Measurements from ENCODE around the gene USP35.

DNA sequence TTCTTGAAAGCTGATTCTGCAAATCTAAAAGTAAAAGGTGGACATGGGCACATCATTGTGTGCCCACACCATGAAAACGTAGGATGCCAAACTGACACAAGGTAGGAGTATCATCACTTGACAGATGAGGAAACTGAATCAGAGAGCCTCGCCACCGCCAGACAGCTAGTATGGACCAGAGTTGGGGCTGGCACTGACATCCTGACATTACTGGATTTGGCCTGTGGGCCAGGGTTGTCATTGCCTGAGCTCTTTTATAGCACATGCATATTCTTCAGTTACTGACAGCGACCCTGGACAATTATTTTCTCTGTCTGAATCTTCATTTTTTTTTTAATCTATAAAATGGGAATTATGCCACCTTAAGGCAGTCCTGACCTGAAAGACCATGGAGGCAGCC, 16.5 kb downstream of the USP35 start:
- TF ChIP-seq, protein P1, sequence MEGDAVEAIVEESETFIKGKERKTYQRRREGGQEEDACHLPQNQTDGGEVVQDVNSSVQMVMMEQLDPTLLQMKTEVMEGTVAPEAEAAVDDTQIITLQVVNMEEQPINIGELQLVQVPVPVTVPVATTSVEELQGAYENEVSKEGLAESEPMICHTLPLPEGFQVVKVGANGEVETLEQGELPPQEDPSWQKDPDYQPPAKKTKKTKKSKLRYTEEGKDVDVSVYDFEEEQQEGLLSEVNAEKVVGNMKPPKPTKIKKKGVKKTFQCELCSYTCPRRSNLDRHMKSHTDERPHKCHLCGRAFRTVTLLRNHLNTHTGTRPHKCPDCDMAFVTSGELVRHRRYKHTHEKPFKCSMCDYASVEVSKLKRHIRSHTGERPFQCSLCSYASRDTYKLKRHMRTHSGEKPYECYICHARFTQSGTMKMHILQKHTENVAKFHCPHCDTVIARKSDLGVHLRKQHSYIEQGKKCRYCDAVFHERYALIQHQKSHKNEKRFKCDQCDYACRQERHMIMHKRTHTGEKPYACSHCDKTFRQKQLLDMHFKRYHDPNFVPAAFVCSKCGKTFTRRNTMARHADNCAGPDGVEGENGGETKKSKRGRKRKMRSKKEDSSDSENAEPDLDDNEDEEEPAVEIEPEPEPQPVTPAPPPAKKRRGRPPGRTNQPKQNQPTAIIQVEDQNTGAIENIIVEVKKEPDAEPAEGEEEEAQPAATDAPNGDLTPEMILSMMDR (IDR thresholded peaks at IDR 0.05): no peak
- TF ChIP-seq EP300 (IDR thresholded peaks at IDR 0.05; ENCODE audit: low read depth): no peak
